Suprapubic skin (tissue), 4 donors: ENCODE results near the gene TEAD1. TPM values are rescaled to one million over a fixed set of nuclear protein-coding genes. Genes with fewer than 3 reads are reported as not detected.

Experiments
- DNase-seq, 2 donors: peaks; one replicate each; pipeline ENCODE4 v3.0.0-alpha.2; 2019; ENCODE audit warnings: low spot score in 2 of 2
- H3K27ac ChIP-seq: fragments of 200-600 bp; sonication (generic); one replicate; pipeline ENCODE4 v1.5.1; 2019
- H3K27me3 ChIP-seq: fragments of 200-600 bp; sonication (generic); one replicate; pipeline ENCODE4 v1.5.1; 2019
- H3K36me3 ChIP-seq: fragments of 200-600 bp; sonication (generic); one replicate; pipeline ENCODE4 v1.5.1; 2019
- H3K4me1 ChIP-seq: fragments of 200-600 bp; sonication (generic); one replicate; pipeline ENCODE4 v1.5.1; 2019
- H3K4me3 ChIP-seq: fragments of 200-600 bp; sonication (generic); one replicate; pipeline ENCODE4 v1.5.1; 2019; ENCODE audit warnings: mild to moderate bottlenecking
- H3K9me3 ChIP-seq: fragments of 200-600 bp; sonication (generic); one replicate; pipeline ENCODE4 v1.5.1; 2019
- CTCF ChIP-seq, 2 donors: fragments of 200-600 bp in 1 of 2; fragments of 450-650 bp in 1 of 2; sonication (generic) in 1 of 2; IDR thresholded peaks; one replicate each; pipeline ENCODE4 v1.5.1; 2016 to 2019; ENCODE audit warnings: antibody characterized with exemption in 2 of 2, mild to moderate bottlenecking in 1 of 2, moderate library complexity in 1 of 2
- EP300 ChIP-seq: sonication (generic); formaldehyde crosslinking; IDR thresholded peaks from one replicate; pipeline ENCODE4 v1.6.1; 2017; ENCODE audit warnings: antibody characterized with exemption
- POLR2A ChIP-seq, 2 donors: fragments of 450-650 bp; IDR thresholded peaks; one replicate each; pipeline ENCODE4 v1.6.1; 2017; ENCODE audit warnings: antibody characterized with exemption in 2 of 2, mild to moderate bottlenecking in 2 of 2, moderate library complexity in 2 of 2
- POLR2AphosphoS5 ChIP-seq, 3 donors: sonication (generic); formaldehyde crosslinking; IDR thresholded peaks; one replicate each; pipeline ENCODE4 v1.6.1; 2017; ENCODE audit warnings: antibody characterized with exemption in 3 of 3
- WGBS: methylation state at CpG from one replicate; pipeline ENCODE4 v1.1.5; 2018; 5-methylcytosine and 5-hydroxymethylcytosine counted together
- total RNA-seq, 4 donors: library from RNA; depleted of rRNA; stranded (reverse); fragments of >200 nt; gene quantifications; one replicate each; pipeline ENCODE4 v1.1.0, GENCODE V29; 2016

Gene TEAD1
- total RNA-seq, 4 donors from 2014 or later = 60.3 to 84.8 (median 72.4) TPM

DNA sequence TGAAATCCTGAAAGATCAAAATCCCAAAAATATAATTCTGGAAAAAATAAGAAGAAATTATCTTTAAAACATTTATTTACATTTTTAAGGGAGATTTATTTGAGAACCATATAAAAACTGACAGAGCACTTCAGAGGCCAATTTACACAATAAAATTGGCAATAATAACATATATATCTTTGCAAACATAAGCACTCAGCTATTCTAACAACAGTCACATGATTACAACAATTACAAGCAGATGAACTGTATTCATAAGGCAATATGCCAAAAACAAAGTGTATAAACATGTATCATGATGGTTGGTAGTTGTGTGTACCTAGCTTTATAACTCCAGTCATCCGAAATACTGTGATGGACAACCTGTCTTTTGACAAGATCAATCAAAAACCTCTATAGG is 317.2 kb downstream of the TEAD1 start:
- no peak for TF ChIP-seq POLR2AphosphoS5 (IDR thresholded peaks at IDR 0.05)
- DNase-seq = no peak
- Histone ChIP-seq H3K27ac (no peak overlapping the region), H3K4me1 (no peaks in the 10 kb centered on the region), H3K9me3 (no peaks in the 10 kb centered on the region), H3K36me3 (no peaks in the 10 kb centered on the region), H3K4me3 (no peak overlapping the region), H3K27me3 (no peaks in the 10 kb centered on the region)
- WGBS = 68% methylated on average over 1 of the region's 1 CpG

DNA sequence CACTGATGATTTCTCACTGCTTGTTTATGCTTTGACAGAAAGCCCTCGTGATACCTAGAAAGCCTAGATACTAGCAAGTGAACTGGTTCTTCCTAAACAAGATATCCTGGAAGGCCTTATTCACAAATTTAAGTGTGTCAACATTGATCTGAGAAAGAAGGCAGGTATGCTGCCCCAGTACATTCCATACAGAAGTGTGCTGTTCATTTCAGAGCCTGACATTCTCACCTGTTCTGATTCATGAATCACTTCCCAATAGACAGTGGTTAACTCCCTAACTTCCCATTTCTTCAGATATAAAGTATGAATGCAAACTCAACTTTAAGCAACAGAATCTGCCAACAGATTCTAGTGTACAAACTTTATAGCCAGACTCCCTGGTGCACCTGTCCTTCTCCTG is 319.4 kb downstream of the TEAD1 start:
- H3K36me3 ChIP-seq = no peaks in the 10 kb centered on the region
- no peak for DNase-seq
- H3K27ac ChIP-seq = no peak overlapping the region
- H3K4me1 ChIP-seq = no peaks in the 10 kb centered on the region
- H3K27me3 ChIP-seq = no peaks in the 10 kb centered on the region
- no peak overlapping the region for H3K4me3 ChIP-seq
- no peaks in the 10 kb centered on the region for H3K9me3 ChIP-seq
- 75% methylated on average over 1 of the region's 1 CpG for WGBS
- TF ChIP-seq POLR2AphosphoS5 (IDR thresholded peaks at IDR 0.05) = no peak
- no peak for TF ChIP-seq CTCF (IDR thresholded peaks at IDR 0.05)
- no peak for TF ChIP-seq POLR2A (IDR thresholded peaks at IDR 0.05)
- TF ChIP-seq EP300 = no peak
